ENCODE data around the gene UAP1. TPM values are rescaled to one million over a fixed set of nuclear protein-coding genes. Genes with fewer than 3 reads are reported as not detected.

Gene UAP1
- total RNA-seq, 2 donors from 2014 or later = 36.4 to 39.4 TPM

DNA sequence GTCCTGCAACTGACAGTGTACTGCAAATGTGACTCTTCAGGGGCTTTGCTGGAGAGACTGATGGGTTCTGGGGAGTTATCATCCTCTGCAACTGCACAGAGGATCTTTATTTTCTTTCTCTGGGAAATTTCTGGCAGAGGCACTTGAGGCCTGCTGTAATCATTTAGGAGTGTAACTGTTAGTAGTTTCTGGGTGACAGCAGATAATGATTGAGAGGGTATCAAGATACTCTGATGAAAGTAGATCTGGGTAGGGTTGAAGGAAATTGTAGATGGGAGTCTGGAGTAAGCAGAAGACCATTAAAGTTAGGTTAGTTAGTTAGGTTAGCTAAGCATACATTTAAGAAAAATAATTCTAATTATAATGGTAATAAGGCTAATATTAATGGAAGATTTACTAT, 59.7 kb downstream of the UAP1 start:
- peaks cover 3% of the 10 kb centered on the region for H3K36me3 Mint-ChIP-seq (ENCODE audit: low read depth)
- H3K4me1 Mint-ChIP-seq = no peaks in the 10 kb centered on the region

DNA sequence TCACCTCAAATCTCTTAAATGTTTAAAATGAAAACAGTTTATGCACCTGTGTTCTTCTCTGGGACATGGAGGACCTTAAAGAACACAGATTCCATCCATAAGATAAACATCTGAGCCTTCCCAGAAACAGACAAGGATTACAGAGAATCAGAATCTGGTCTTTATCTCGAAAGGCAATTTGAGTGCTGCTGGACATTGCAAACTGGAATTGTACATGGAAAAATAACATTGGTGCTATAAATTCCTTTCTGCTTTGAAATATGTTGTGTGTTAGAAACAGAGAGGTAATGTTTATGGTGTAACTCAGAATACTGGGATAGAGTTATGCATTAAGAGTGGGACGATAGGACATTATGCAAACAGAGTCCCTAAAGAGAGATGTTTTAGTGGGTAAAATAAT, 64.2 kb downstream of the UAP1 start:
- H3K36me3 ChIP-seq (ENCODE audit: control insufficient read depth, insufficient read depth, low read length) = no peaks in the 10 kb centered on the region
- H3K9ac ChIP-seq (ENCODE audit: extremely low read depth, low read length, poor library complexity, severe bottlenecking) = no peak overlapping the region
- H3K9me3 ChIP-seq (ENCODE audit: control insufficient read depth, low read length) = no peaks in the 10 kb centered on the region
- H3K27me3 Mint-ChIP-seq (ENCODE audit: insufficient read depth) = peaks cover 1% of the 10 kb centered on the region
- no peaks in the 10 kb centered on the region for H3K9me3 Mint-ChIP-seq
- H3K4me3 ChIP-seq (ENCODE audit: low read length) = no peak overlapping the region
- no peak overlapping the region for H3K4me3 Mint-ChIP-seq
- no peaks in the 10 kb centered on the region for H3K4me1 ChIP-seq (ENCODE audit: control insufficient read depth, insufficient read depth, low read length)
- no peaks in the 10 kb centered on the region for H3K36me3 Mint-ChIP-seq (ENCODE audit: low read depth)
- TF ChIP-seq, protein P1, sequence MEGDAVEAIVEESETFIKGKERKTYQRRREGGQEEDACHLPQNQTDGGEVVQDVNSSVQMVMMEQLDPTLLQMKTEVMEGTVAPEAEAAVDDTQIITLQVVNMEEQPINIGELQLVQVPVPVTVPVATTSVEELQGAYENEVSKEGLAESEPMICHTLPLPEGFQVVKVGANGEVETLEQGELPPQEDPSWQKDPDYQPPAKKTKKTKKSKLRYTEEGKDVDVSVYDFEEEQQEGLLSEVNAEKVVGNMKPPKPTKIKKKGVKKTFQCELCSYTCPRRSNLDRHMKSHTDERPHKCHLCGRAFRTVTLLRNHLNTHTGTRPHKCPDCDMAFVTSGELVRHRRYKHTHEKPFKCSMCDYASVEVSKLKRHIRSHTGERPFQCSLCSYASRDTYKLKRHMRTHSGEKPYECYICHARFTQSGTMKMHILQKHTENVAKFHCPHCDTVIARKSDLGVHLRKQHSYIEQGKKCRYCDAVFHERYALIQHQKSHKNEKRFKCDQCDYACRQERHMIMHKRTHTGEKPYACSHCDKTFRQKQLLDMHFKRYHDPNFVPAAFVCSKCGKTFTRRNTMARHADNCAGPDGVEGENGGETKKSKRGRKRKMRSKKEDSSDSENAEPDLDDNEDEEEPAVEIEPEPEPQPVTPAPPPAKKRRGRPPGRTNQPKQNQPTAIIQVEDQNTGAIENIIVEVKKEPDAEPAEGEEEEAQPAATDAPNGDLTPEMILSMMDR (conservative IDR thresholded peaks at IDR 0.05) = no peak
- no peak overlapping the region for H3K27ac ChIP-seq (ENCODE audit: low read depth, low read length)
- no peak overlapping the region for H3K27ac Mint-ChIP-seq
- no peak for DNase-seq
- no peaks in the 10 kb centered on the region for H3K27me3 ChIP-seq (ENCODE audit: control insufficient read depth, insufficient read depth, low read length, poor library complexity, severe bottlenecking)
- H3K4me1 Mint-ChIP-seq = no peaks in the 10 kb centered on the region
- 88 to 89% methylated on average over 1 to 2 of the region's 2 CpGs for WGBS, 2 experiments (ENCODE audit: insufficient coverage in 1 of 2, insufficient read length in 1 of 2)

More for the DNA sequence above, 59.7 kb downstream of the UAP1 start:
- no peak for DNase-seq
- peaks cover 18% of the 10 kb centered on the region for H3K9me3 Mint-ChIP-seq
- H3K36me3 ChIP-seq (ENCODE audit: control insufficient read depth, insufficient read depth, low read length) = no peaks in the 10 kb centered on the region
- H3K4me1 ChIP-seq (ENCODE audit: control insufficient read depth, insufficient read depth, low read length) = no peaks in the 10 kb centered on the region
- H3K27ac Mint-ChIP-seq = no peak overlapping the region
- no peaks in the 10 kb centered on the region for H3K27me3 ChIP-seq (ENCODE audit: control insufficient read depth, insufficient read depth, low read length, poor library complexity, severe bottlenecking)
- TF ChIP-seq, protein P1 (conservative IDR thresholded peaks at IDR 0.05) = no peak
- peaks cover 21% of the 10 kb centered on the region for H3K9me3 ChIP-seq (ENCODE audit: control insufficient read depth, low read length)
- H3K4me3 Mint-ChIP-seq = no peak overlapping the region
- no peak overlapping the region for H3K4me3 ChIP-seq (ENCODE audit: low read length)
- no peak overlapping the region for H3K9ac ChIP-seq (ENCODE audit: extremely low read depth, low read length, poor library complexity, severe bottlenecking)
- no peak overlapping the region for H3K27ac ChIP-seq (ENCODE audit: low read depth, low read length)
- H3K27me3 Mint-ChIP-seq (ENCODE audit: insufficient read depth) = peaks cover 1% of the 10 kb centered on the region

DNA sequence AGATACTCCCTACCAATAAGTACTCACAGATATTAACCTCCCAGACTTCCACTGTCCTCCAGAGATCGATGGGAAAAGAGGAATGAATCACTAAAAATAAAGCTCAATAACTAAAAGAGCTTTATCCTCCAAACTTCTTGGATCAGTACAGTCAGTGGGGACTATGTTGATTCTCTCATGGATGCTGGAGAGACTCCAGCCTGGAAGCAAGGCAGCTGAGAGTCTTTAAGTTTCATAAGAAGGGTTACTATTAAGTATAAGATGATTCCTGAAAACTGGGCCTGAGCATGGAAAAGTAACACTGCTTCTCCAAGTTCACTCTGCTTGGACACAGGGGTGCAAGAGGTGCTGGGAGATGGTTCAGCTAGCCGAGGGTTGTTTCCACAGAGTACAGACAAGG, 64.6 kb downstream of the UAP1 start:
- peaks cover 1% of the 10 kb centered on the region for H3K27me3 Mint-ChIP-seq (ENCODE audit: insufficient read depth)
- no peaks in the 10 kb centered on the region for H3K36me3 ChIP-seq (ENCODE audit: control insufficient read depth, insufficient read depth, low read length)
- TF ChIP-seq, protein P1 (conservative IDR thresholded peaks at IDR 0.05) = no peak
- DNase-seq = no peak
- no peak overlapping the region for H3K9ac ChIP-seq (ENCODE audit: extremely low read depth, low read length, poor library complexity, severe bottlenecking)
- no peaks in the 10 kb centered on the region for H3K9me3 ChIP-seq (ENCODE audit: control insufficient read depth, low read length)
- H3K4me3 Mint-ChIP-seq = no peak overlapping the region
- no peaks in the 10 kb centered on the region for H3K36me3 Mint-ChIP-seq (ENCODE audit: low read depth)
- H3K4me1 Mint-ChIP-seq = no peaks in the 10 kb centered on the region
- H3K4me3 ChIP-seq (ENCODE audit: low read length) = no peak overlapping the region
- H3K27ac Mint-ChIP-seq = no peak overlapping the region
- WGBS, 2 experiments (ENCODE audit: insufficient coverage in 1 of 2, insufficient read length in 1 of 2) = 90 to 93% methylated on average over 2 of the region's 2 CpGs
- H3K4me1 ChIP-seq (ENCODE audit: control insufficient read depth, insufficient read depth, low read length) = no peaks in the 10 kb centered on the region
- H3K27me3 ChIP-seq (ENCODE audit: control insufficient read depth, insufficient read depth, low read length, poor library complexity, severe bottlenecking) = no peaks in the 10 kb centered on the region
- H3K27ac ChIP-seq (ENCODE audit: low read depth, low read length) = no peak overlapping the region
- H3K9me3 Mint-ChIP-seq = no peaks in the 10 kb centered on the region

All from endodermal cell (in vitro differentiated cells).